Frontal cortex (tissue), 1 donor: ENCODE measurements around the gene OBP2B. TPM values are rescaled to one million over a fixed set of nuclear protein-coding genes. Genes with fewer than 3 reads are reported as not detected.

ENCODE experiments used
- total RNA-seq: library from RNA; depleted of rRNA; stranded (reverse); fragments of >200 nt; gene quantifications from one replicate; pipeline ENCODE4 v1.2.3, GENCODE V29; 2014

Gene OBP2B
- total RNA-seq, 1 donor from 2014 or later: not detected

Other genes starting within 250 kb of the OBP2B start
- 0.41 TPM for gene GFI1B, start 230.6 kb downstream of the OBP2B start, total RNA-seq
- gene GTF3C5, start 178.3 kb downstream of the OBP2B start, total RNA-seq: 31.0 TPM
- gene CEL, start 147.3 kb downstream of the OBP2B start, total RNA-seq: 0.41 TPM
- 79.9 TPM for gene RALGDS, start 88.0 kb downstream of the OBP2B start, total RNA-seq
- 2.0 TPM for gene GBGT1, start 45.3 kb downstream of the OBP2B start, total RNA-seq
- not detected for gene ABO, start 66.0 kb upstream of the OBP2B start, total RNA-seq
- gene SURF6, start 126.9 kb upstream of the OBP2B start, total RNA-seq: 18.8 TPM
- 15.1 TPM for gene MED22, start 138.9 kb upstream of the OBP2B start, total RNA-seq
- 1,196 TPM for gene RPL7A, start 139.0 kb upstream of the OBP2B start, total RNA-seq
- 13.9 TPM for gene SURF1, start 147.2 kb upstream of the OBP2B start, total RNA-seq
- 17.1 TPM for gene SURF2, start 147.3 kb upstream of the OBP2B start, total RNA-seq
- gene SURF4, start 166.8 kb upstream of the OBP2B start, total RNA-seq: 91.3 TPM
- gene STKLD1, start 167.1 kb upstream of the OBP2B start, total RNA-seq: 1.2 TPM
- 13.5 TPM for gene REXO4, start 208.8 kb upstream of the OBP2B start, total RNA-seq
- gene ADAMTS13, start 213.1 kb upstream of the OBP2B start, total RNA-seq: 2.0 TPM